Epithelial cell of esophagus (primary cell): Measurements from ENCODE around the gene MCL1.

Experiments
- DNase-seq: peaks from one replicate; pipeline ENCODE4 v3.0.0; 2010; ENCODE audit warnings: low read depth
- H3K4me3 ChIP-seq: 2 replicates; pipeline ENCODE4 v1.5.1; 2011; ENCODE audit warnings: mild to moderate bottlenecking, low read length, control low read depth
- TF ChIP-seq, protein P1 (sequence below): IDR thresholded peaks from 2 replicates; pipeline ENCODE4 v1.5.1; 2011; ENCODE audit warnings: low read depth, mild to moderate bottlenecking, low read length, control low read depth, inconsistent platforms; ENCODE audit not compliant: insufficient read depth; ENCODE audit errors: missing control alignments

Gene MCL1

DNA sequence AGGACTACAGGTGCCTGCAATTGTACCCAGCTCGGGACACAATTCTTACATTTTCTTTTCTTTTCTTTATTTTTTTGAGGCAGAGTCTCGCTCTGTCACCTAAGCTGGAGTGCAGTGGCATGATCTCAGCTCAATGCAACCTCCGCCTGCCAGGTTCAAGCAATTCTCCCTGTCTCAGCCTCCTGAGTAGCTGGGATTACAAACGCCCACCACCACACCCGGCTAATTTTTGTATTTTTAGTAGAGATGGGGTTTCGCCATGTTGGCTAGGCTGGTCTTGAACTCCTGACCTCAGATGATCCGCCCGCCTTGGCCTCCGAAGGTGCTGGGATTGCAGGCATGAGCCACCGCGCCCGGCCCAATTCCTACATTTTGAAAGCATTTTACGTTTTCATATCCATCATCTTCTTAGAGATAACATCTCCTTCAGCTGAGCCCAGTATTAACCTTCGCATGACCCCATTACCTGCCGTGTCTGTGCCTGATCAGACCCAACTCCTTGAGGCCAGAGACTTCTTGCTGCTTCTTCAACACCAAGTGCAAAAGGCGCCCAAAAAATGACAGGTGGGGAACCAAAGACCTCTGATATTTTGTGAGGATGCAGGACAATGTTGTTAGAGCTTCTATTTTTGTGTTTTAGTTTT lies 33.0 kb downstream of the MCL1 start:
- TF ChIP-seq, protein P1, sequence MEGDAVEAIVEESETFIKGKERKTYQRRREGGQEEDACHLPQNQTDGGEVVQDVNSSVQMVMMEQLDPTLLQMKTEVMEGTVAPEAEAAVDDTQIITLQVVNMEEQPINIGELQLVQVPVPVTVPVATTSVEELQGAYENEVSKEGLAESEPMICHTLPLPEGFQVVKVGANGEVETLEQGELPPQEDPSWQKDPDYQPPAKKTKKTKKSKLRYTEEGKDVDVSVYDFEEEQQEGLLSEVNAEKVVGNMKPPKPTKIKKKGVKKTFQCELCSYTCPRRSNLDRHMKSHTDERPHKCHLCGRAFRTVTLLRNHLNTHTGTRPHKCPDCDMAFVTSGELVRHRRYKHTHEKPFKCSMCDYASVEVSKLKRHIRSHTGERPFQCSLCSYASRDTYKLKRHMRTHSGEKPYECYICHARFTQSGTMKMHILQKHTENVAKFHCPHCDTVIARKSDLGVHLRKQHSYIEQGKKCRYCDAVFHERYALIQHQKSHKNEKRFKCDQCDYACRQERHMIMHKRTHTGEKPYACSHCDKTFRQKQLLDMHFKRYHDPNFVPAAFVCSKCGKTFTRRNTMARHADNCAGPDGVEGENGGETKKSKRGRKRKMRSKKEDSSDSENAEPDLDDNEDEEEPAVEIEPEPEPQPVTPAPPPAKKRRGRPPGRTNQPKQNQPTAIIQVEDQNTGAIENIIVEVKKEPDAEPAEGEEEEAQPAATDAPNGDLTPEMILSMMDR: no peak
- H3K4me3 ChIP-seq: no peak overlapping the region
- no peak for DNase-seq

DNA sequence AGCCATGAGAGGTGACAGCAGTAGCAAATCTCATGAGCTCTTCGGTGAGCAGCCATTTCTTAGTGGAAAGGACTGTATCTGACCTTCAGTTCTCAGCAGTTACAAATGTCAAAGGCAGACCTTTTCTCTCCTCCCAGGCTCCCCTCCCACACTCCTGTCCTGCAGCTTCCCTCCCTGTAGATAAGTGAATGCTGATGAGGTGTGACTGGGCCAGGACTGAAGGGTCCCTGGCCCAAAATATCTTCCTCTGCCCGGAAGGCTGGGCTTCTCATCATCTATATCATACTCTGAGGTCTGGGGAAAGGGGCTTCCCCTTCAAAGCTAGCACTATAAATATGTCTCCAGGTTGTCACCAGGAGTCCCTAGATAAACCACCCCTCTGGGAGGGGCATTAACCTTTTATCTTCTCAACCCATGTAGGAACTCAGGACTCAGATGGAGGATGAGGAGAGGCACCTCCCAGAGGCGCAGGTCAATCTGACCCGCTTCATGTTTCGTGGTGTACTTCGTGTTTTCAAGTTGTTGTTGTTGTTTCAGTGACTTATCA lies 33.9 kb downstream of the MCL1 start:
- no peak for DNase-seq
- H3K4me3 ChIP-seq: no peak overlapping the region
- TF ChIP-seq, protein P1: no peak

GRCh38 chr1:150544204-150544603 lies 35.2 kb downstream of the MCL1 start:
- TF ChIP-seq, protein P1: no peak
- DNase-seq: peak; percentile 0
- H3K4me3 ChIP-seq: no peak overlapping the region

- H3K4me3 ChIP-seq: no peak overlapping the region
- TF ChIP-seq, protein P1: no peak
- DNase-seq: peak; percentile 52
These were observed 35.8 kb downstream of the MCL1 start for GRCh38 chr1:150543500-150544143.

GRCh38 chr1:150537732-150538684 lies 41.4 kb downstream of the MCL1 start:
- TF ChIP-seq, protein P1: no peak
- DNase-seq: peak; percentile 93
- H3K4me3 ChIP-seq: no peak overlapping the region

GRCh38 chr1:150536836-150537731 lies 42.3 kb downstream of the MCL1 start:
- H3K4me3 ChIP-seq: no peak overlapping the region
- TF ChIP-seq, protein P1: no peak
- peak; percentile 76 for DNase-seq
